Cortex of kidney (tissue), 1 donor: ENCODE results near the gene KRT75.
"Not testable (repeated sequence)": the region's sequence is repeated elsewhere in the genome, so short reads cannot be mapped to it uniquely, and the experiment has no call there.

Experiments
- DNase-seq: peaks from one replicate; lab custom pipeline; 2025; lab: John Stamatoyannopoulos, UW

Gene KRT75

GRCh38 chr12:52415870-52416750 lies 18.1 kb downstream of the KRT75 start:
- DNase-seq = no peak

- DNase-seq = no peak
Observed at GRCh38 chr12:52414936-52415335, 19.2 kb downstream of the KRT75 start.

GRCh38 chr12:52413782-52414345 lies 20.3 kb downstream of the KRT75 start:
- no peak for DNase-seq

GRCh38 chr12:52413202-52413601 lies 21.0 kb downstream of the KRT75 start:
- no peak for DNase-seq

GRCh38 chr12:52411815-52412214 lies 22.4 kb downstream of the KRT75 start:
- no peak for DNase-seq

- not testable (repeated sequence) for DNase-seq
Observed at GRCh38 chr12:52410589-52411248, 23.5 kb downstream of the KRT75 start.

- no peak for DNase-seq
Observed at GRCh38 chr12:52407918-52408317, 26.3 kb downstream of the KRT75 start.

- no peak for DNase-seq
Observed at GRCh38 chr12:52405922-52406385, 28.2 kb downstream of the KRT75 start, which contains the start of gene KRT82. KRT82 (minus strand) TSS chr12:52406335; CDS start chr12:52406277, 58 bp downstream.

GRCh38 chr12:52404951-52405350 lies 29.2 kb downstream of the KRT75 start:
- DNase-seq = no peak

- no peak for DNase-seq
Observed at GRCh38 chr12:52403561-52403960, 30.6 kb downstream of the KRT75 start.

- DNase-seq = no peak
Observed at GRCh38 chr12:52402873-52403540, 31.2 kb downstream of the KRT75 start.

GRCh38 chr12:52402377-52402776 lies 31.8 kb downstream of the KRT75 start:
- no peak for DNase-seq

GRCh38 chr12:52401926-52402325 lies 32.2 kb downstream of the KRT75 start:
- DNase-seq = no peak

GRCh38 chr12:52401526-52401925 lies 32.6 kb downstream of the KRT75 start:
- no peak for DNase-seq

GRCh38 chr12:52400906-52401305 lies 33.3 kb downstream of the KRT75 start:
- no peak for DNase-seq

GRCh38 chr12:52399756-52400155 lies 34.4 kb downstream of the KRT75 start:
- DNase-seq = no peak

GRCh38 chr12:52398176-52398575 lies 36.0 kb downstream of the KRT75 start:
- DNase-seq = no peak

GRCh38 chr12:52396656-52397055 lies 37.5 kb downstream of the KRT75 start:
- no peak for DNase-seq

- DNase-seq = no peak
Observed at GRCh38 chr12:52395761-52396434, 38.3 kb downstream of the KRT75 start.

- DNase-seq = no peak
Observed at GRCh38 chr12:52394836-52395405, 39.2 kb downstream of the KRT75 start.

- DNase-seq = no peak
Observed at GRCh38 chr12:52392465-52393007, 41.6 kb downstream of the KRT75 start.
